HCT116 (cell line): ENCODE results near the gene DSPP. TPM values are rescaled to one million over a fixed set of nuclear protein-coding genes. Genes with fewer than 3 reads are reported as not detected.

Experiments
- ATAC-seq: fragments of 200-7000 bp; cut with Tn5 transposase; 2 replicates; pipeline ENCODE4 v1.9.1; 2020; ENCODE audit warnings: mild to moderate bottlenecking, moderate library complexity
- BruUV-seq: library from RNA; stranded (reverse); fragments of 400-500 nt; replicated peaks from 2 replicates; lab custom pipeline; 2021; lab: Mats Ljungman, UMichigan
- CTCF ChIA-PET: fragments of 300-600 bp; sonication (Branson Sonifier 250); formaldehyde crosslinking; loops from one replicate; lab custom pipeline; 2021; ENCODE audit warnings: antibody characterized with exemption; lab: Charles Lee
- POLR2A ChIA-PET: fragments of 300-600, 350-600 bp; sonication (Branson Sonifier 250); formaldehyde crosslinking; loops from one replicate; lab custom pipeline; 2021; ENCODE audit warnings: antibody characterized with exemption; lab: Charles Lee
- RAD21 ChIA-PET, 2 experiments: fragments of 300-600 bp; sonication (Branson Sonifier 250); formaldehyde crosslinking; loops; one replicate each; lab custom pipeline; 2023; ENCODE audit warnings: low total read pairs in 2 of 2; ENCODE audit not compliant: uncharacterized antibody in 2 of 2, unreplicated experiment in 2 of 2, low non-redundant PET in 1 of 2; lab: Charles Lee
- DNase-seq: peaks from one replicate; pipeline ENCODE4 v3.0.0-alpha.2; 2010; ENCODE audit warnings: low read depth, low spot score
- H2AFZ ChIP-seq: fragments of 200-600 bp; shearing (Covaris generic), sonication (generic); 2 replicates; pipeline ENCODE4 v1.6.1; 2017; ENCODE audit warnings: low read depth, mixed run types, mixed read lengths, antibody characterized with exemption, low read length; ENCODE audit not compliant: poor library complexity, severe bottlenecking
- H3K27ac ChIP-seq: 2 replicates; pipeline ENCODE4 v1.5.1; 2012; ENCODE audit warnings: low read depth, low read length
- H3K27me3 ChIP-seq: fragments of 200-600 bp; sonication (generic); 2 replicates; pipeline ENCODE4 v1.6.1; 2016; ENCODE audit warnings: mixed run types, low read length, mixed read lengths; ENCODE audit not compliant: insufficient read depth
- H3K36me3 ChIP-seq, 2 experiments: fragments of 200-500 bp in 1 of 2; fragments of 200-600 bp in 1 of 2; sonication (Bioruptor generic) in 1 of 2; sonication (generic) in 1 of 2; 2 replicates each; pipeline versions ENCODE4 v1.5.1 to v1.6.1; 2014 to 2016; ENCODE audit warnings: low read length in 2 of 2, inconsistent platforms in 1 of 2, mixed read lengths in 1 of 2, mixed run types in 1 of 2; ENCODE audit not compliant: insufficient read depth in 2 of 2, control insufficient read depth in 1 of 2
- H3K4me1 ChIP-seq, 2 experiments: fragments of 200-600 bp in 1 of 2; sonication (generic) in 1 of 2; 2 replicates each; pipeline versions ENCODE4 v1.5.1 to v1.6.1; 2012 to 2017; ENCODE audit warnings: low read length in 2 of 2, inconsistent platforms in 1 of 2, mild to moderate bottlenecking in 1 of 2, mixed read lengths in 1 of 2, mixed run types in 1 of 2, moderate library complexity in 1 of 2; ENCODE audit not compliant: insufficient read depth in 2 of 2, control insufficient read depth in 1 of 2
- H3K4me2 ChIP-seq: fragments of 200-600 bp; sonication (generic); 2 replicates; pipeline ENCODE4 v1.6.1; 2017; ENCODE audit warnings: mixed run types, low read length, mixed read lengths
- H3K4me3 ChIP-seq, 2 experiments: fragments of 200-600 bp in 1 of 2; sonication (generic) in 1 of 2; replicated peaks in 1 of 2; 2 replicates each; pipeline ENCODE4 v1.5.1; 2011 to 2016; ENCODE audit warnings: low read length in 2 of 2, control low read depth in 1 of 2, low read depth in 1 of 2, mild to moderate bottlenecking in 1 of 2, mixed read lengths in 1 of 2, mixed run types in 1 of 2
- H3K79me2 ChIP-seq: fragments of 200-600 bp; sonication (generic); 2 replicates; pipeline ENCODE4 v1.6.1; 2017; ENCODE audit warnings: mild to moderate bottlenecking, mixed run types, low read length, moderate library complexity, mixed read lengths; ENCODE audit not compliant: insufficient read depth
- H3K9ac ChIP-seq: fragments of 200-600 bp; sonication (generic); 2 replicates; pipeline ENCODE4 v1.6.1; 2016; ENCODE audit warnings: low read length, mixed read lengths
- H3K9me2 ChIP-seq: fragments of 200-600 bp; sonication (generic), shearing (Covaris generic); 2 replicates; pipeline ENCODE4 v1.6.1; 2017; ENCODE audit warnings: mixed run types, mild to moderate bottlenecking, moderate library complexity; ENCODE audit not compliant: insufficient read depth
- H3K9me3 ChIP-seq, 2 experiments: fragments of 200-500 bp in 1 of 2; fragments of 200-600 bp in 1 of 2; sonication (Bioruptor generic) in 1 of 2; sonication (generic) in 1 of 2; 2 replicates each; pipeline ENCODE4 v1.6.1; 2014 to 2017; ENCODE audit warnings: low read length in 2 of 2, mixed read lengths in 2 of 2, inconsistent platforms in 1 of 2, low read depth in 1 of 2, mild to moderate bottlenecking in 1 of 2, mixed run types in 1 of 2, moderate library complexity in 1 of 2; ENCODE audit not compliant: control insufficient read depth in 1 of 2, insufficient read depth in 1 of 2
- H4K20me1 ChIP-seq: fragments of 200-600 bp; sonication (generic), shearing (Covaris generic); 2 replicates; pipeline ENCODE4 v1.6.1; 2017; ENCODE audit warnings: mixed run types, mild to moderate bottlenecking, moderate library complexity; ENCODE audit not compliant: insufficient read depth
- CBX3 ChIP-seq: IDR thresholded peaks from 2 replicates; pipeline ENCODE4 v1.6.1; 2012; ENCODE audit warnings: low read depth
- CEBPB ChIP-seq: IDR thresholded peaks from 2 replicates; pipeline ENCODE4 v1.6.1; 2012; ENCODE audit warnings: low read depth
- EGR1 ChIP-seq: IDR thresholded peaks from 2 replicates; pipeline ENCODE4 v1.6.1; 2012; ENCODE audit warnings: low read depth
- ELF1 ChIP-seq: IDR thresholded peaks from 2 replicates; pipeline ENCODE4 v1.6.1; 2012; ENCODE audit warnings: low read depth, borderline replicate concordance
- EZH2phosphoT487 ChIP-seq: fragments of 200-600 bp; IDR thresholded peaks from 2 replicates; pipeline ENCODE4 v1.6.1; 2018; ENCODE audit warnings: antibody characterized with exemption, borderline replicate concordance
- FOSL1 ChIP-seq: IDR thresholded peaks from 2 replicates; pipeline ENCODE4 v1.6.1; 2012; ENCODE audit warnings: low read depth
- POLR2A ChIP-seq: IDR thresholded peaks from 2 replicates; pipeline ENCODE4 v1.7.0; 2011; ENCODE audit warnings: borderline replicate concordance; ENCODE audit not compliant: insufficient read depth, insufficient read length; ENCODE audit errors: extremely low read depth
- RAD21 ChIP-seq: IDR thresholded peaks from 2 replicates; pipeline ENCODE4 v1.6.1; 2012; ENCODE audit warnings: low read depth, mild to moderate bottlenecking
- SRF ChIP-seq: IDR thresholded peaks from 2 replicates; pipeline ENCODE4 v1.6.1; 2012; ENCODE audit warnings: low read depth
- TCF7L2 ChIP-seq: IDR thresholded peaks from 2 replicates; pipeline ENCODE4 v1.7.0; 2011; ENCODE audit warnings: borderline replicate concordance, inconsistent platforms; ENCODE audit not compliant: insufficient read depth, insufficient read length; ENCODE audit errors: extremely low read depth
- YY1 ChIP-seq: IDR thresholded peaks from 2 replicates; pipeline ENCODE4 v1.6.1; 2011; ENCODE audit warnings: low read length, low read depth, moderate library complexity, mild to moderate bottlenecking; ENCODE audit not compliant: insufficient replicate concordance; ENCODE audit errors: extremely low read depth
- ZFX ChIP-seq: fragments of 450-650 bp; IDR thresholded peaks from 2 replicates; pipeline ENCODE4 v1.6.1; 2017
- ZNF274 ChIP-seq: fragments of 200-500 bp; sonication (Bioruptor generic); IDR thresholded peaks from 2 replicates; pipeline ENCODE4 v1.6.1; 2014; ENCODE audit warnings: mild to moderate bottlenecking, low read depth, low read length, inconsistent platforms
- intact Hi-C: fragments of 100-400 bp; cut with micrococcal nuclease; formaldehyde crosslinking; loops from 2 replicates; pipeline ENCODE4 v1.10.0; 2022
- total RNA-seq: library from RNA; stranded (reverse); gene quantifications from one replicate; pipeline ENCODE4 v1.2.1, GENCODE V29; 2021; ENCODE audit not compliant: unreplicated experiment
- TF ChIP-seq, protein P1 (sequence below): IDR thresholded peaks from 2 replicates; pipeline ENCODE4 v1.6.1; 2012
- TF ChIP-seq, protein P2 (sequence below): IDR thresholded peaks from 2 replicates; pipeline ENCODE4 v1.6.1; 2012
- TF ChIP-seq, protein P3 (sequence below), 3 experiments: fragments of 200-600 bp in 1 of 3; sonication (generic) in 1 of 3; IDR thresholded peaks in 2 of 3; conservative IDR thresholded peaks in 1 of 3; 2 replicates each; pipeline ENCODE4 v1.5.1; 2012 to 2017; ENCODE audit warnings: low read depth in 2 of 3, low read length in 2 of 3, antibody characterized with exemption in 1 of 3, borderline replicate concordance in 1 of 3, control low read depth in 1 of 3, mild to moderate bottlenecking in 1 of 3, mixed read lengths in 1 of 3, mixed run types in 1 of 3, moderate library complexity in 1 of 3; ENCODE audit not compliant: insufficient read depth in 1 of 3

The DSPP gene
- total RNA-seq, 1 experiment from 2014 or later = not detected

DNA sequence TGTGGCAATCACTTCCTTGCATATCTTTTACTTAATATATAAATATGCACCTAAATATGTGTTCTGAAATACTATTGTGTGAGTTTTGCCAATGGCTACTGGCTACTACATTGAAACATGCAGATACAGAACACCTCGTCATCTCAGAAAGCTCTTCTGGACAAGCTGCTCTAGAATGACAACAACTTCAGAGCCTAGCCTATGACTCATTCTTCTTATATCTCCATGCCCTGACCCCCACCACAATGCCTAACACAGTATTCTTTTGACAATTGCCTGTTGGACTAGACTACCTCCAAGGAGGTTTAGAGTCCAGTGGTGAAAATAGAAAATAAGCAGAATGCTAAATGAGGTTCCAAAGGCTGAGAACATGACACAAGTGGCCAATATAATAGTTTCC, 24.1 kb downstream of the DSPP start:
- Histone ChIP-seq H3K27ac (no peak overlapping the region), H3K9ac (no peak overlapping the region), H3K27me3 (no peaks in the 10 kb centered on the region), H2AFZ (no peak overlapping the region), H4K20me1 (no peaks in the 10 kb centered on the region), H3K36me3 (no peaks in the 10 kb centered on the region), H3K4me1 (no peaks in the 10 kb centered on the region), H3K9me2 (no peaks in the 10 kb centered on the region; the same call in 1 of the 2 replicates), H3K4me2 (no peak overlapping the region), H3K79me2 (no peaks in the 10 kb centered on the region), H3K9me3 (no peaks in the 10 kb centered on the region), H3K4me3 (no peak overlapping the region)
- DNase-seq (no peak), ATAC-seq (no peak)
- CTCF ChIA-PET = no interaction called here
- TF ChIP-seq ELF1 (no peak), RAD21 (no peak), EZH2phosphoT487 (no peak), YY1 (no peak)
- TF ChIP-seq, protein P1, sequence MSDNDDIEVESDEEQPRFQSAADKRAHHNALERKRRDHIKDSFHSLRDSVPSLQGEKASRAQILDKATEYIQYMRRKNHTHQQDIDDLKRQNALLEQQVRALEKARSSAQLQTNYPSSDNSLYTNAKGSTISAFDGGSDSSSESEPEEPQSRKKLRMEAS = no peak
- RAD21 ChIA-PET = no interaction called here
- intact Hi-C loops = no loop called here
- BruUV-seq = no TSS peak
- POLR2A ChIA-PET = no interaction called here

DNA sequence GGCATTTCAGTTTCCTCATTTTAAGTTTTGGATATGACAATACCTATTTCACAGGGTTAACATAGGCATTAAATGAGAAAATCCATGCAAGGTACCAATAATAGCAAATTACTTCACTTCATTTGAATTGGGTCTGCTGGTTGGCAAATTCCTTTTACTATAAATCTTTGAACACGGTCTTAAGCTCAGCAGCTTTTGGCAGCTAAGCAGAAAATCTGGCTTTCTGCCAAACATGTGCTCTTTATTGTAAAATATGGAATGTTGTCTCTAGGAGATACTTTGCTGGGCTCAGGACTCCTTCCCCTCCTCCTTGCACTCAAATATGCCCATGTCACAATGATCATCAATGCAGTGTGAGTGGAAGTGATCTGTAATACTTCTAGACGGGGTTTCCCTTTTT, 24.9 kb downstream of the DSPP start:
- H3K4me3 ChIP-seq = no peak overlapping the region
- no peak overlapping the region for H2AFZ ChIP-seq
- no peak overlapping the region for H3K9ac ChIP-seq
- ChIA-PET RAD21 (no interaction called here), POLR2A (no interaction called here), CTCF (no interaction called here)
- BruUV-seq = no TSS peak
- no peaks in the 10 kb centered on the region for H3K36me3 ChIP-seq
- no peaks in the 10 kb centered on the region for H3K27me3 ChIP-seq
- H3K4me2 ChIP-seq = no peak overlapping the region
- H3K79me2 ChIP-seq = no peaks in the 10 kb centered on the region
- intact Hi-C loops = no loop called here
- ATAC-seq = no peak
- no peaks in the 10 kb centered on the region for H3K9me3 ChIP-seq
- H3K9me2 ChIP-seq = no peaks in the 10 kb centered on the region; the same call in 1 of the 2 replicates
- H3K27ac ChIP-seq = no peak overlapping the region
- TF ChIP-seq EZH2phosphoT487 = no peak
- TF ChIP-seq, protein P2, sequence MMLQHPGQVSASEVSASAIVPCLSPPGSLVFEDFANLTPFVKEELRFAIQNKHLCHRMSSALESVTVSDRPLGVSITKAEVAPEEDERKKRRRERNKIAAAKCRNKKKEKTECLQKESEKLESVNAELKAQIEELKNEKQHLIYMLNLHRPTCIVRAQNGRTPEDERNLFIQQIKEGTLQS = no peak
- no peak for TF ChIP-seq YY1
- TF ChIP-seq ELF1 = no peak
- TF ChIP-seq CEBPB = no peak
- TF ChIP-seq, protein P3, sequence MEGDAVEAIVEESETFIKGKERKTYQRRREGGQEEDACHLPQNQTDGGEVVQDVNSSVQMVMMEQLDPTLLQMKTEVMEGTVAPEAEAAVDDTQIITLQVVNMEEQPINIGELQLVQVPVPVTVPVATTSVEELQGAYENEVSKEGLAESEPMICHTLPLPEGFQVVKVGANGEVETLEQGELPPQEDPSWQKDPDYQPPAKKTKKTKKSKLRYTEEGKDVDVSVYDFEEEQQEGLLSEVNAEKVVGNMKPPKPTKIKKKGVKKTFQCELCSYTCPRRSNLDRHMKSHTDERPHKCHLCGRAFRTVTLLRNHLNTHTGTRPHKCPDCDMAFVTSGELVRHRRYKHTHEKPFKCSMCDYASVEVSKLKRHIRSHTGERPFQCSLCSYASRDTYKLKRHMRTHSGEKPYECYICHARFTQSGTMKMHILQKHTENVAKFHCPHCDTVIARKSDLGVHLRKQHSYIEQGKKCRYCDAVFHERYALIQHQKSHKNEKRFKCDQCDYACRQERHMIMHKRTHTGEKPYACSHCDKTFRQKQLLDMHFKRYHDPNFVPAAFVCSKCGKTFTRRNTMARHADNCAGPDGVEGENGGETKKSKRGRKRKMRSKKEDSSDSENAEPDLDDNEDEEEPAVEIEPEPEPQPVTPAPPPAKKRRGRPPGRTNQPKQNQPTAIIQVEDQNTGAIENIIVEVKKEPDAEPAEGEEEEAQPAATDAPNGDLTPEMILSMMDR (IDR thresholded peaks at IDR 0.05 in 2 of 3, conservative IDR thresholded peaks at IDR 0.05 in 1 of 3; ENCODE audit: borderline replicate concordance in 1 of 3, insufficient read depth in 1 of 3, low read depth in 2 of 3, low read length in 2 of 3) = no peak
- no peak for TF ChIP-seq POLR2A
- TF ChIP-seq EGR1 = no peak
- TF ChIP-seq ZFX = no peak
- TF ChIP-seq FOSL1 = no peak
- TF ChIP-seq, protein P1 = no peak
- TF ChIP-seq RAD21 = no peak
- TF ChIP-seq ZNF274 = no peak
- no peak for TF ChIP-seq CBX3
- no peak for TF ChIP-seq TCF7L2
- TF ChIP-seq SRF = no peak
- DNase-seq = no peak
- H4K20me1 ChIP-seq = no peaks in the 10 kb centered on the region
- H3K4me1 ChIP-seq = no peaks in the 10 kb centered on the region
